HG02610 (cell line): Measurements from ENCODE around the gene RAB31.

Experiments
- ATAC-seq: cut with Tn5 transposase; IDR thresholded peaks from one replicate; pipeline ENCODE4 v1.9.1; 2021; ENCODE audit warnings: mild to moderate bottlenecking, moderate library complexity; ENCODE audit not compliant: unreplicated experiment

The RAB31 gene

DNA sequence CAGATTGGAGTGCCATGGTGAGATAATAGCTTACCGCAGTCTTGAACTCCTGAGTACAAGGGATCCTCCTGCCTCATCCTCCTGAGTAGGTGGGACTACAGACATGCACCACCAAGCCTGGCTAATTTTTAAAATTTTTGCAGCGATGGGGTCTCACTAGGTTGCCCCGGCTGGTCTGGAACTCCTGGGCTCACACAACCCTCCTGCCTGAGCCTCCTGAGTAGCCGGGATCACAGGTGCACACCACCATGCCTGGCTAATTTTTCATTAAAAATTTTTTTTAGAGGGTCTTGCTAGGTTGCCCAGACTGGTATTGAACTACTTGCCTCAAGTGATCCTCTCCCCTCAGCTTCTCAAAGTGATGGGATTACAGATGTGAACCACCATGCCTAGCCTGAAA is 27.8 kb downstream of the RAB31 start:
- ATAC-seq: no peak

DNA sequence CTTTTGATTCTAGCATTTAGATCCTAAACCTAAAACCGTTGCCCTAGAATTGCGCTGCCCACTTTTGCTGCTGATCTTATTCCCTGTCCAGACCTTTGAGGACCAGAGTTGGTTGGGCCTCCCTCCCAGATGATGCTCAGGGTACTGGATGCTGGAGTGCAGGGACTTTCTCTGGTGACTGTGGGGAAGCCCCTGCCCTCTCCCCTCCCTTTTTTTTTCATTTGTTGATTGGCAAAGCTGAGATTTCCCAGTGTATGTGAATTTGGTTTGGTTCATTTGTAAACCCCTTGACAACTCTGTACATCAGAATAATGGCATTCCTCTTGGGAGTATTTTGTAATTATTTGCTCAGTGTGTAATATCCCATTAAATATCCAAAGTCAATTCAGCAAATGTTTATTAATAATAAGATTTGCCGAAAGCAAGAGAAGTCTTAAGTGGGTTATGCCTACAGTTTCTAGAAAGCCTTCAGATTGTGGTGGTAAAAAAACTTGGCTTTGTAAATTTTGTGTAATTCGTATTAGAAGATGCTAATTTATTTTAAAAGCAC is 28.3 kb downstream of the RAB31 start:
- ATAC-seq: no peak

DNA sequence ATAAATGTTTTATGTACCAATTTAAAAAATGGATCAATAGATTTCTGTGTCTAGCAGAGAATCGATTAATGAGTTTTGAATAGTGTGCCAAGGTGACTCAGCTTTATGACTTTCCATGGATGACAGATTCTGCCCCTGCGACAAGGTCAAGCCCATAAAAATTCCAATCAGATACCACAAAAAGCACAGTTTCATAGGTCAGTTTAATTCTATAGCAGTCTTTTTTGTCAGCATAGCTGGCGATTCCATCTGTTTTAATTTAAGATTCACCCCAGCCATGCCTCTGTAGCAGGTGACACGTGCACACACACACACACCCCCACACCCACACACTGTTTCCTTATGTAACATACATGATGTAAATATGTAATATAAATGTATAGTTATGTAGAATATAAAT is 28.9 kb downstream of the RAB31 start:
- ATAC-seq: no peak

DNA sequence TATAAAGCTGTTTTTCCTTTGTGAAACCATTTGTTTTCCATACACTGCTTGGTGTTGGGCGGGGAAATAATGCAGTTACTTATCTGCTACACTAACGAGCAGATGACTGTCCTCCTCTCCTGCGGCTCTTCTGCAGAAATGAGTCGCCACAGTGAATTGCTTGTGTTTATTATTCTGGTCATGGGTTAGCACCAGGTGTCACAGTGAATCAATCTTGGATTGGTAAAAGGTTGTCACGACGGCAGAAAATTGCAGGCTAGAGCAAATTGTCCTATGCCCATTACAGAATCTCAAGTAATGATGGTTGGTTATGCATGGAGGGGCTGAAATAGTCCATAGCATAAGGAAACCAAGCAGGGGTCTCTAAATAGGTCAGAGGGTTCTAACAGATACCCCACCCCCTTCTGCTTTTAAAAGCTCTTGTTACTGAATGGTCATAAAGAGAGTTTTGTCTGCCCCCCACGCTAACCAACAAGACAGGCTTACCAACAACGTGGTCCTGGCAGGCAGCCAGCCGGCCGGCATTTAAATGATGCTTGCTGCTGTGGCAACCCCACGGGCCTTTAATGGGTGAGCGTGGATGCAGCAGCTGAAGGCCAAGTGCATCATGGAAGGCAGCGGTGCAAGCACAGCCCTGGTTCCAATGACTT is 29.5 kb downstream of the RAB31 start:
- ATAC-seq: no peak

DNA sequence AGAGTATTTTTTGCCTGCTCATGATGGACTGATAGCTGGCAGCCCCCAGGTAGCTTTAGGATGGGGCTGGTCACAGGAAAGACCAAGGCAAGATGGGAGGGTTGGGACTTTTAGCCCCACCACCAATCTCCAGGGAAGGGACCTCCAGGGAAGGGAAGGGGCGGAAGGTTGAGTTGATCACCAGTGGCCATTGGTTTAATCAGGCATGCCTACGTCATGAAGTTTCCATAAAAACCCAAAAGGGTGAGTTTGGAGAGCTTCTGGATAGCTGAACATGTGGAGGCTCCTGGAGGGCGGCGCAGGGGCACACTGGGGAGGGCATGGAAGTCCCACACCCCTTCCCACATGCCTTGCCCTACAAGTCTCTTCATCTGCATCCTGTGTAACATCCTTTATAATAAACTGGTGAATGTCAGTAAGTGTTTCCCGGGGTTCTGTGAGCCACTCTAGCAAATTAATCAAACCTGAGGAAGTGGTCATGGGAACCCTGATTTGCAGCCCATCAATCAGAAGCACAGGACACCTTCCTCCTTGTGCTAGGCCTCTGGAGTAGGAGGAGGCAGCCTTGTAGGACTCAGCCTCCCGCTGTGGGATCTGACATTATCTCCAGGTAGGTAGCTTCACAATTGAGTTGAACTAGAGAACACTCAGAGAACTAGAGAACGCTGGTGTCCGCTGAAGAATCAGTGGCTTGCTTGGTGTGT is 30.3 kb downstream of the RAB31 start:
- no peak for ATAC-seq

DNA sequence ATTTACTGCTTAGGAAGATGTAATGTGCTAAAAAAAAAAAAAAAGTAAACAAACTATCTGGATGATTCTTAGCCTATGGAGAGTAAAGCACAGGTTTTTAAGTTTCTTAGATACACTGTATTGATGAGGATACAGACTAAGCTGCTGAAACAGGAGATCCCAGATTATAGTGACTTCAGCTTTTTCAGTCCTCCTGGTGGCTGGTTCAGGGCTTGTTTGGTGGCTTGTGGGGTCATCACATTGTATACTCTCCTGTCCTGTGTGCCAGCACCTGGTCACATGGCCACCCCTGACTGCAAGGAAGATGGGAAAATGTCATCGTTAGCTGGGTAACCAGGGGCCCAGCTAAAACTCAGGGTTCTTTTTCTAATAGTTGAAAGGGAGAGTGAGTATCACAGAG is 31.4 kb downstream of the RAB31 start:
- ATAC-seq: no peak

DNA sequence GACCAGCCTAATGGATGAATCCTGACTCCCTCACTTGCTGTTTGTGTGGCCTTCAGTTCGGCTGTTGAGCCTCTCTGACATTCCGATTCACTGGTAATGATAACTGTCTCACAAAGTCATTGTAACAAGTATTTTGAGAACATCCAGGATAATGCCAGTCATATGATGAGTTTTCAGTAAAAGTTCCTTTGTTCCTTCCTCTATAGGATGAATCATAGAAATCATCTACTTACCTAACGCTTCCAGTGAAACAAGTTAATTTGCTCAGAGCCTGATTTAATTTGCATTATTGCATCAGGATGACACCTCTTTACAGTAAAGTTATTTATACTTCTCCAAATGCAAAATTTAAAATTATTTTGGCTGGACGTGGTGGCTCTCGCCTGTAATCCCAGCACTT is 32.0 kb downstream of the RAB31 start:
- no peak for ATAC-seq

DNA sequence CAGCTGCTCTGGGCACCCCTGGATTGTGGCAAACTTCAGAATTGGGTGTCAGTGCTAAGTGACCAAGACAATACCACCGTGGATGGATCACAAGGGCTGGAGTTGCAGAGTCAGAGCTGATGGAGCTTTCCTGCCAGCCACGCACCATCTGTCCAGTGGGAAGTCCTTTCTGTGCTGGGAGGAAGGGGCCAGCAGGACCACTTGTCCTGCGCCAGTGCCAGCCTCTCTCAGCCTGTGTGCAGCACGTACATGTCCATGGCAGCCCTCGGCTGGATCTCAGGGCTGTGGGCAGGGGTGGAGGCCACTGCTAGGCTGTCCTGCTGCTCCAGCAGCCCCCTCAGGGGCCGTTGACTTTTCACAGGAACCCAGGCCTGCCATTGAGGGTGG is 33.3 kb downstream of the RAB31 start:
- no peak for ATAC-seq

DNA sequence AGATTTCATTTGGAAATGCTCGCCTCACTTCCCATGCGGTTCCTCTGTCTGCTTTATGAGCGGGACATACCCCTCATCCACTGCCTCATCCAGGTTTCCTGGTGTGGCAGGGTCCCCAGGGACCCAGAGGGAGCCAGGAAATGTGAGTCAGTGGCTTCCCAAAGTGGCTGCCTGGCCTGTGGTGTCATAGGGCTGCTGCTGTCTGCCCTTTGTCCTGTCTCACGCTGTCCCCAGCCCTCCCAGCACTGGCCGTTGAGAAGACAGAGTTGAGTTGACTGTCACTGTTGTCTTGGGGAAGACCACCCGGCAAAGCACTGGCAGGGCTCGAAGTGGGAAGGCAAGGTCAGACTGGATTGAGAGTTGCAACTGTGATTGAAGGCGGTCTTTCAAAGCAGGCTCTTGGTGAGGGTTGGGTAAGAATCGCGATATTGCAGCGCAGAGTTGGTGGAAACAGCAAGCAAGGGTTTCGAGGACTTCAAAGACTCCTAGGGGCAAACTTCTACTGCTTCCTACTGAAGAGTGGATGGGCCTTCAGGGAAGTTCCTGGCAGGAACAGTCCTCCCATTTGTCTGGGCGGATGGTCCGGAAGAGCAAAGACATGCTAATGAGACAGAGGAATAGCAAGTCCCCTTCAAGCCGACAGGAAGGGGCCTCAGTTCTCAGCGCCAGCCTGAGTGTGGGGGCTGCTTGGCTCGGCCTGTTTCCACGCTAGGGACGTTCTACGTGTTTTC is 33.9 kb downstream of the RAB31 start:
- no peak for ATAC-seq

DNA sequence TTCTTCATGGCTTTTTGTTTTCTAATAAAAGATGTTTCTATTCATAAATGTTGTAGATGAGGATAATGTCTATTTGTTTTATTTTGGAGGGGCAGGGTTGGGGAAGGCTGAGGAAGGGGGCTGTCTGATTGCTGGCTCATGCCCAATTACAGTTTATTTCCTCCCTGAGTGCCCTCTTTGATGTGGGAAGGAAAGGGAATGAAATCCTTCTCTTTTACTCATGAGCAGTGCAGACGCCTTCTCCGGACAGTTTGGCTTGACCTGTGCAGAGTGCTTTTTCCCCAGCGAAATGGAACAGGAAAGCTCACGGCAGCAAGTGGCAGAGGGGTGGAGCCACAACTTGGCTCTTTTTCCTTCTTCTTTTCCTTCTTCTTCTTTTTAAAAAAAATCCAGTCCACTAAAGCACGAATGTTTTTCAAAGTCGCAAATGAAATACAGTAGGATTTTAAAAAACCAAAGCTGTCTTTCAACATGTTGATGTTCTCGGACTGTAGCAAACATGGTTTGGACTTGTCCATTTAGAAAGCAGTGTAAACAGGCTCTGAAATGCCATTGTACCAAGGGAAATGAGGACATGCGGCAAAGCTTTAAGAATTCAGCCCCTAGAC is 34.5 kb downstream of the RAB31 start:
- no peak for ATAC-seq

DNA sequence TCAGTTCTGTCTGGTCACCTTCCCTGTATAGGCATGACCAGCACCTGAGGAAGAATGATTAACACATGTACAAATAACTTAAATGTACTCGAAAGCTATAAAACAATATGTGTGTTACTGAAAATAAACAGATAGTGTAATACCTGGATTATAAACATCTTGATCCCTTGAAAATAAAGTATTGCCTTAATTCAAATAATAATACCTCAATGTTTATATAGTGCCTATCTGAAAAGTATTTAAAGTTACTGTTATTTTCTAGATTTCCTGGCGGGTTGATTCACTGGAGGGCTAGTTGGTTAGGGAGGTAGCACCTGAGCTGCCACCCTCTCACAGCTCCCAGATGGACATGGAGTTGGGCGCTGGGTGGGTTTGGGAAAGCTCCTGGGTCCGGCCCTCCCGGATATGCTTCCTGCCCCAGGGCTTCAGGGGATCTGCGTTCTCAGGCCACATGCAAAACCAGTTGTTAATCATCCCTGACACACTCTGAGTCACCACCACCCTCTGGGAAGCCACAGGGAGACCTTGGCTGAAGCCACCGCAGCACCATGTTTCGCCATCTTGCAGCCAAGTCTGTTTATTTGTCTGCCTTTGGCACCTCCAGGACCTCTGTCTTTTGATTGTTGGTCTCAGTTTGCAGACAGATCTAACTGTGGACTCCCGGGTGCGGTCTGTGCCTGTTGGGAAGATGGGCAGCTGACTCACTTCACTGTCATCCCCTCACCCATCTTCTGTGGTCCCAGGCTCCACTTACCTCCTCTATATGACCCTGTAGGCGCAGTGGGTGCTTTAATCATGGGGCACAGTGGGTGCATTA is 35.3 kb downstream of the RAB31 start:
- no peak for ATAC-seq

DNA sequence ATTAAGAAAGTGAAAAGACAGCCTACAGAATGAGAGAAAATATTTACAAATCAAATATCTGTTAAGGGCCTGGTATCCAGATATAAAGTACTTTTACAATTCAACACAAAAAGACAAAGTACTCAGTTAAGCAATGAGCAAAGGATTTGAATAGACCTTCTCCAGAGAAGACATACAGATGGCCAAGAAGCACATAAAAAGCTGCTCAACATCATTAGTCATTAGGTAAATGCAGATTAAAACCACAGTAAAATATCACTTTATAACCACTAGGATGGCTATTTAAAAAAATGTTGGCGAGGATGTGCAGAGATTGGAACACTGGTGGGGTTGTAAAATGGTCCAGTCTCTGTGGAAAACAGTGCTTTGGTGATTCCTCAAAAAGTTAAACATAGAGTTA is 38.9 kb downstream of the RAB31 start:
- ATAC-seq: no peak

DNA sequence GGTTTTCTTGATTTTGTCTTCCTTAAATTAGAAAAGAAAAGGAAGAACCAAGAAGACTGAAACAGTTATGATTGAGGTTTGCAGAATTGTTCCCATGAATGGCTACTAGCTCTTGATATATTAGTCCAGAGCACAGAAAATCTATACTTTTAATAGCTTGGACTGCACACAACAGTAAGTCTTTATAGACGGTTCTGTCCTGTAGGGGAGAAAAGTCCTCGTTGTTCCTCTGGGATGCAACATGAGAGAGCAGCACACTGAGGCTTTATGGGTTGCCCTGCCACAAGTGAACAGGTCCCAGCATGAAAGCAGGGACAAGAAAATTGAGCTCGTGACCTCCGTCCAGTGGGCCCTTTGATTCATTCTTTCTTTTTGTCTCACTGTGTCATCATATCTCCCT is 41.5 kb downstream of the RAB31 start:
- no peak for ATAC-seq

DNA sequence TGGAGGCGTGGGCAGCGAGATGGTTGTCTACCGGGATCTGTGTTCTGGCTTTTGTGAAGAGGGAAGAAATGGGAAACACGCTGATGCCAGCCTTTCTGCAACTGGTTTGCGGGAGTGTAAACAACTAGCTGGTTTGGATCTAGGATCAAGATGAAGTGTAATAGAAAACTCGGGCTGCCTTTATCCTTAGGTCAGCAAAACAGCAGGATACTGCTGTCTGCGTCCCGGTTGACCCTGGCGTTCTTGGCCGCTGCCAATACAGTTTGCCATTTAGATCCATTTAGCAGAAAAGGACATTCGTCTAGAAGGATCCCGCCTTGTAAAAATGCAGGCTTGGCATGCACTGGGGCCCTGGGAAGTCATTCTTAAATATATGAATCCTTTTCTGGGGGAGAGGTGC is 42.0 kb downstream of the RAB31 start:
- ATAC-seq: no peak

DNA sequence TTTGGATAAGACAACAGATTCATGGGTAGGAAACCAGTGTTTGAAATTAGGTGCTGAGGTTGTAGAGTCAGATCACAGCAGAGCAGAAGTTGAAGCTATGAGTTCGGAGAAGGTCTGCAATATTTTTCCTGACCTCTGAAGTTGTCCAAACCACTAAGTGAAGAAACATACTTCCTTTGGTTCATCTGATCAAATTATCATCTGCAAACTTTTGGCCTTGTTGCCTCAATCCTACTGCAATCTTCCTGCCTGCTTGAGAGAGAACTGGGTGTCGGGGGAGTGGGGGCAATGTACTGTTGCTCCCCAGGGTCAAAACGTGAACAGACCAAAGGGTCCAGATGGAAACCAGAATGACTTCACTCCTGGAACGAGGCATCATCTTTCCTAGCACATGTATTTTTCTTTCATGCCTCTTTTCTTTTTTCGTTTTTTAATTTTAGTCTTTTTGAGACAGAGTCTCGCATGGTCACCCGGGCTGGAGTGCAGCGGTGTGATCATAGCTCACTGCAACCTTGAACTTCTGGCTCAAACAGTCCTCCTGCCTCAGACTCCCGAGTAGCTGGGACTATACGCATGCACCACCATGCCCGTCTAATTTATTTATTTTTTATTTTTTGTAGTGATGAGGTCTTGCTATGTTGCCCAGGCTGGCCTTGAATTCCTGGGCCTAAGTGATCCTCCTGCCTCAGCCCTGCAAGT is 42.7 kb downstream of the RAB31 start:
- no peak for ATAC-seq

DNA sequence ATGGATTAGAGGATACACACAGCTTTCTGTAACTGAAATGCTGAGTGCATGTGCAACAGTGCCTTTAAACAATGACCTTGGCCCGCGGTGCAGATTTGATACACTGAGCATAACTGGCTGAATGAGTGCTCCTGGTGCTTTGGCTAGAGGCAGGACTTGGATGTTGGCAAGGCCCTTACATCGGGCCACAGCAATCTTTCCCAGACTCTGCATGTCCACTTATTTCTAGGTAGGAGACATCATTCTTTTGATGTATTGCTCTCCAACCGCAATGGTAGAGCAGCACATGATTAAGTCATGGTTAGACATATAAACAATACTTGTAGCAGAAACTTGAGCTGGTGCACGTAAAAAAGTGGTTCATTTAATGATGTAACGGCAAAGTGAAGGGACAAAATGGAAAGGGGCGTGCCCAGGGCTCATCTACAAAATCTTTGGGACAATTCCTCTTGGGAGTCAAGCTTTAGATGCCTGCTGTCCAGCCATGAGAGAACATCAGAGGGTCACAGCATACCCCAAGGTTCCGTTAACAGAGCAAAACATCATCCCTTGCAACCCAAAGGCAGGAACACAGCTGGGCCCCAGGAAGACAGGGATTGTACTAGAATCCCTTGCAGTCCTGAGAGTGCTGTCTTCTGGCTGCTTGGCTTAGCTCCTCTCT is 43.4 kb downstream of the RAB31 start:
- no peak for ATAC-seq

DNA sequence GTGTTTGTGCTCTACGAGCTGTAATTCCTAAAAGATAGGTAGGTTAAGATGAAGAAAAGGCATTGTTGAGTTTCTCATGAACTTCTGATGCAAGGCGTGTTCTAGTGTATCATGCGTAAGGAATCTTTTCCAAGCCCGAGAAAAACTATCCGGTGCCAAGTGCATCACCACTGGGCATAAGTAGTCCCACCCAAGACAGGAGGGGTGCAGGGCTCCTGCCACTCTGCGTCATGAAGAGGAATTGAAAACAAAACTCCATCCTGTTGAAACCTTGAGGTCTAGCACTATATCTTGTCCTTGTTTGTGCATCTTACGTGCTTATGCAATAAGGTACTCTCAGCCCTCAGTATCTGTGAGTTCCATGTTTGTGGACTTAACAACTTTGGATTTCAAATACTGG is 45.7 kb downstream of the RAB31 start:
- no peak for ATAC-seq

DNA sequence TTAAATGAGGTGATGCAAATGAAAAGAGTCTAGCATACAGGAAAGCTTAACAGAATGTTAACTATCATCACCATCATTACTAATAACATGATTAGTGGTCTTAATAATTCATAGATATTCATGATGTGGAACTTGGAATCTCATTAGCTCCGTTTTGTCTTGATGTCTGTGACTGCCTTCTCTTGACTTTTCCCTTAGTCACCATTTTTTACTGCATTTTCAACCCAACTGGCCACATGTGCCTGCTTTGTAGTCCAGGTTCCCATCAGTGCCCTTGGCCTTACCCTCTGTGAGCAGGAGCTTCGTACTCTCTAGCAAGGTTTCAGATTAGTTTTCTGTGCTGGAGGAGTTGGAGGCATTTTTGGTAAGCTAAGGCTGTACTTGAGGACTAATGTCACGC is 47.0 kb downstream of the RAB31 start:
- ATAC-seq: no peak

DNA sequence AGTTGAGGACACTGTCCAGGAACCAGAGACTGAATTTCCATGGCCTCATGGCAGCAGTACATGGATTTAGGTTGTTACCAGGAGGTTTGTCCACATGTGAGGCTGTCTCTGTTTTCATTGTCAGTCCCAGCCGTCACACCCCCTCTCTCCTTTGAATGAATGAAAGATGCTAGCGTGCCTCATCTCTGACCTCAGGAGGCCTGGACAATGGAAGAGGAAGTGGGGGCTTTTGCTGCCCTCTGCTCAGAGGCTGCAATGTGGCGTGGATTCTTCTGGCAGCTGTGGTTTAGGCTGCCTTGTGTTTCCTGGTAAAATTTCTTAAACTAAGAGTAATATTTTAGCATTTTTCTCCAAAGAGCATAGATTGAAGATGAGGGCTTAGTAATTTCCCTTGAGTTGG is 47.5 kb downstream of the RAB31 start:
- no peak for ATAC-seq
